Caki2 (cell line): ENCODE results near the gene BCL2L14. TPM values are rescaled to one million over a fixed set of nuclear protein-coding genes. Genes with fewer than 3 reads are reported as not detected.

Source experiments
- DNase-seq: peaks from one replicate; pipeline ENCODE4 v3.0.0-alpha.2; 2015; ENCODE audit warnings: low read depth
- in situ Hi-C: cut with HindIII; loops from 2 replicates; pipeline ENCODE4 v1.10.0; 2016; ENCODE audit warnings: low sequenced_read_pairs, low pct_unique_long_range_greater_than_20kb, mixed read lengths
- total RNA-seq: library from RNA; depleted of rRNA; stranded (reverse); fragments of >200 nt; shearing (Covaris generic); gene quantifications from 2 replicates; pipeline ENCODE4 v1.2.3, GENCODE V29; 2014; ENCODE audit warnings: low replicate concordance

BCL2L14 gene
- total RNA-seq, 1 experiment from 2014 or later: not detected

DNA sequence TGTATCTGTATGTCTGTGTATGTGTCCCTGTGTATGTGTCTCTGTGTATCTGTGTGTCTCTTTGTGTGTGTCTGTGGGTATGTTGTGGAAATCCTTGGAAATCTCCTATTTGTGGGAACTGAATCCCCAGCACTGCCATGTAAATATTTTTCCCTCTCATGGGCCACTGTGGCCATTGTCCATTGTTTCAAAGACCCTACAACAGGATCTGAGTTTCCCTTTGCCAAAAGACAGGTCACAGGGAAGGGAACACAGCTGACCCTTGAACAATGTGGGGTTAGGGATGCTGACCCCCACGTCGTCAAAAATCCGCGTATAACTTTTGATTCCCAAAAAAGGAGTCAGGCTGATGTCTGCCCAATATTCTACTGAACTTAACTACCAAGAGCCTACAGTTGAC lies 22.5 kb upstream of the BCL2L14 start:
- in situ Hi-C loops: no loop called here

DNA sequence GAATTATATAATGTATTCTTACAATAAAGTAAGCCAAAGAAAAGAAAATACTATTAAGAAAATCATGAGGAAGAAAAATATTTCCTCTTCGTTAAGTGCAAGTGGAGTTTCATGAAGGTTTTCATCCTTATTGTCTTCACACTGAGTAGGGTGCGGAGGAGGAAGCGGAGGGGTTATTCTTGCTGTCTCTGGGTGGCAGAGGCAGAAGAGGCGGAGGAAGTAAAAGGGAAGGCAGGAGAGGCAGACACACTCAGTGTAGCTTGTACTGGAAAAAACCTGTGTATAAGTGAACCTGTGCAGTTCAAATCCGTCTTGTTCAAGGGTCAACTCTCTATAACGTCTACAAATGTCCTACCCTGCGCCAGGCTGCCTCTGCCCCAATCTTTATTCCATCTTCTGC lies 22.0 kb upstream of the BCL2L14 start:
- DNase-seq: no peak
- in situ Hi-C loops: no loop called here

More for the DNA sequence above, 22.5 kb upstream of the BCL2L14 start:
- no peak for DNase-seq

DNA sequence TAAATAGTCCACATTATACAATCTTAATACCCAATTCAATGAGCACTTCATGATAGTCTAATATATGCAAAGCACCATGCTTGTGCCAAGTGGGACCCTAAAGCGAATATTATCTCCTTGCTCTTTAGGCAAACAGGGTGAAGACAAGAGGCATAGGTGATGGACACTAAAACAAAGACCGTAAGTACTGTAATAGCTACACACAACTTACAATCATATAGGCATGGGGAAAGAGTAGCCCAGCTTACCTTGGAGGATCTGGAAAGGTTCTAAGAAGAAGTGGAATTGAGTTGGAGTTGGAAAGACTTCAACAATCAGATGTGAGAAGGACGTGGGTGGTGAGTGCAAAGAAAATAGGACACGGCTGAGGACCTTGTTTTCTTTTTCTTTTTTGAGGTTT lies 19.1 kb upstream of the BCL2L14 start:
- DNase-seq: no peak
- in situ Hi-C loops: no loop called here

DNA sequence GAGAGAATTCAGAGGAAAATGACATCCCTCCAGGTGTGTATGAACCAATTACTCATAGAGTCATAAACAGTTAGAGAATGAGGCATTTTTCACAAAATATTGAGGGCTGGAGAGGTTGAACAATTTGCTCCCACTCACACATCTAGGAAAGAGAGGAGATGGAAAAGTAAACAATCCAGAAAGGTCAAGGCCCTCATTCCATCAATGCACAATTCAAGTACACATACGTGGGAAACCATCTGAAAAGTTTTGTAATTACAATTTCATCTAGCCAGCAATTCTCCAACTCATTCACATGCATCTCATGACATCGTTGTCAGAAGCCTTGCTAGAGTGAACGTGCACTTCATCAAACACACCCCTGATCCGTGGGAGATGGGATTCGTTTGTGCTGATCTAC lies 15.7 kb upstream of the BCL2L14 start:
- in situ Hi-C loops: no loop called here
- no peak for DNase-seq

DNA sequence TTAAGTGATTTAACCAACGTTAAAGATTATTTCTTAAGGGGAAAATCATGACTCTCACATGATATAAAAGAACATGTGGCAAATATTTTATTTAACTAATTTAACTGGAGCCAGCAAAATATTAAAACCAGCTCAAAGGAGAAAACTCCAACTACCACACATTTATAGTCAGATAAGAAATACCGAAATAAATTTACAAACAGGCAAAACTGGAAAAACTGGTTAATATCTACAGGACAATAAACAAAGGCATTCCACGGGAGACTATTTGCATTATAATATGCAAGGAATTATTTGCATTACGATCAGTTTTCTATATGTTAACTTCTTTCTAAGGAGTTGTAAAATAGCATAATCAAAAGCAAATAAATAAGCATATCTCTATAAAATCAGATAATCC lies 13.8 kb upstream of the BCL2L14 start:
- no peak for DNase-seq
- in situ Hi-C loops: no loop called here

DNA sequence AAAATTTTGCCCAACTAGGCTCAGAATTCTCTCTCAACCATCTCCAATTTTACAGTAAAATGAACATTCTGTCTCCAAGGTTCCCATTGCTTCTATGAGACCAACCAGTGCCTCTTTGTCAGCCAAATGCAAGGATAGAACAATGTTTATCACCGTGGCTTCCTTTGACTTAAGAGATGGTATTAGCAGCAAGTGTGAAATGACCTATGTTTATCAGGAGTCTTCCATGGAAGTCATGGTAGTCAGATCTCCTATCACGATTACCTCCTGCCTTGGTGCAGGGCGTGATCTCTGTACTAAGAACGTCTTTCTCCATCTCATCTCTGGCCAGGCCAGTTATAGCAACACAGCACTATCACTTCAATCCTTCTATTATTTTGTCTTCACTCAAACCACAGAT lies 6.1 kb upstream of the BCL2L14 start:
- no peak for DNase-seq
- in situ Hi-C loops: no loop called here

DNA sequence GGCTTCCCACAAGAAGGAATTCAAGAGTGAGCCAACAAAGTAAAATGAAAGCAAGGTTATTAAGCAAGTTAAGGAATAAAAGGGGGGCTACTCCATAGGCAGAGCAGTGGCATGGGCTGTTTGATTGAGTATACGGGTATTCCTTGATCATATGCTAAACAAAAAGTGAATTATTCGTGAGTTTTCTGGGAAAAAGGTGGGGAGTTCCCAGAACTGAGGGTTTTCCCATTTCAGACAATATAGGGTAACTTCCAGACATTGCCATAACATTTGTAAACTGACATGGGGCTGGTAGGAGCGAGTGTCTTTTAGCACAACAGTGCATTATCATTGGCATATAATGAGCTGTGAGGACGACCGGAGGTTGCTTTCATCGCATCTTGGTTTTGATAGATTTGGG lies 2.0 kb upstream of the BCL2L14 start:
- in situ Hi-C loops: no loop called here
- no peak for DNase-seq

DNA sequence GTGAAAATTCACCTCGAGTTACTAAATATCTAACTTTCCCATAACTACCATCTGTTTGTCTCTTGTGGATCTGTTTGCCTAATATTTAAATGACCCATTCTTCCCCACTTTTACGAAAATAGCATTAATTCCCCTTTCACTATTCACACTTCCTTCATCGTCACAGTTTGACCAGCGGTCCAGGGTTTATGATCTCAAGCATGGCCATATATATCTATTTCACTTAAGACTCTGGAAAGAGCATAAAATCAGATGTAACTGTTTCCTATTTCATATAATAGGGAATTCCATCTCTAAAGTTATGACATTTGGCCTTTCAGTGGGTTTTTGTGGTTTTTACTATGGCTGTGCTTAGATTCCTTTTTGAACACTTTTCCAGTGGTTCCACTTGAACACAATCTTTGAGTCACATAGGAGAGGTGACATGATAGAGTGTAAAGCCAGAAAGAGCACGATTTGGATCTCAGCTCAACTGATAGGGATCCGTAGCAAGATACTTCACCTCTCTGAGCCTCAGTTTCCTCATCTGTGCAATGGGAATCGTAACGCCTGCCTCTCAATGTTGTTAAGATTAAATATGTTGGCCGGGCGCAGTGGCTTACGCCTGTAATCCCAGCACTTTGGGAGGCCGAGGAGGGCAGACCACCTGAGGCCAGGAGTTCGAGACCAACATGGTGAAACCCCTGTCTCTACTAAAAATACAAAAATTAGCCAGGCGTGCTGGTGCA lies 754 bp upstream of the BCL2L14 start:
- no peak for DNase-seq
- in situ Hi-C loops: no loop called here

DNA sequence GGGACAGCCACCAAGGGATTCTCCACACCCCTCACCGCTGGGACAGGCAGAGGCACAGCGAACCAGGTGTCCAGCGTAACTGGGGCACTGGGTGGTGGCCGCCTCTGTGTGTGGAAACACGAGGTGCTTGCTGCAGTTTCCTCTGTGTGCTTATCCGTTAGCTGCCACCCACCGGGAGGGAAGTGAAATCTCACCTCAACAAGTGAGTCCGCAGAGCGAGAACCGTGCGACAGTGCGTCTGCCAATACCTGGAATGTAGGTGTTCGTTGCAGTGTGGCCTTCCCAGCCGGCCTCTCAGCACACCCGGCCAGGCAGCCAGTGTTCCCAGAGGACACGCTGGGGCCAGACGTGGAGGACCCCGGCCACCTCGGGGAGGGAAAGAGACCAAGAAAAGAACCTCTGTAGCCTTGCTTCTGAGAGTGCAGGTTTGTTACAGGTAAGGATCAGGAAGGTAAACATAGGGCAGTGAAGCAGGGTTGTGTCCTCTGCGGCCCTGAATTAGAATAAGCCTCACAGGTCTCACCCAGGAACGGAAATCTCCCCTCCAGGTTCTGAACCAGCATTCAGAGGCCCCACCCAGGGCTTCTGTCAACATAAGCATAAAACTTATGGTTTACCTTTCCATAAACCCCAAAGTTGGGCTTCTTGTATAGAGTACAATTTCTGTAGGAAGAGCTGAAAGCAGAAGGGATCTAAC lies 1.5 kb downstream of the BCL2L14 start:
- no peak for DNase-seq
- in situ Hi-C loops: no loop called here

DNA sequence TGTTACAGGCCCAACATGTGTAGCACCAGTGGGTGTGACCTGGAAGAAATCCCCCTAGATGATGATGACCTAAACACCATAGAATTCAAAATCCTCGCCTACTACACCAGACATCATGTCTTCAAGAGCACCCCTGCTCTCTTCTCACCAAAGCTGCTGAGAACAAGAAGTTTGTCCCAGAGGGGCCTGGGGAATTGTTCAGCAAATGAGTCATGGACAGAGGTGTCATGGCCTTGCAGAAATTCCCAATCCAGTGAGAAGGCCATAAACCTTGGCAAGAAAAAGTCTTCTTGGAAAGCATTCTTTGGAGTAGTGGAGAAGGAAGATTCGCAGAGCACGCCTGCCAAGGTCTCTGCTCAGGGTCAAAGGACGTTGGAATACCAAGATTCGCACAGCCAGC lies 8.6 kb downstream of the BCL2L14 start:
- no peak for DNase-seq
- in situ Hi-C loops: loop anchor here (25.0 kb wide), 1 partner anchor 258 kb away; no protein-coding TSS in a partner anchor

DNA sequence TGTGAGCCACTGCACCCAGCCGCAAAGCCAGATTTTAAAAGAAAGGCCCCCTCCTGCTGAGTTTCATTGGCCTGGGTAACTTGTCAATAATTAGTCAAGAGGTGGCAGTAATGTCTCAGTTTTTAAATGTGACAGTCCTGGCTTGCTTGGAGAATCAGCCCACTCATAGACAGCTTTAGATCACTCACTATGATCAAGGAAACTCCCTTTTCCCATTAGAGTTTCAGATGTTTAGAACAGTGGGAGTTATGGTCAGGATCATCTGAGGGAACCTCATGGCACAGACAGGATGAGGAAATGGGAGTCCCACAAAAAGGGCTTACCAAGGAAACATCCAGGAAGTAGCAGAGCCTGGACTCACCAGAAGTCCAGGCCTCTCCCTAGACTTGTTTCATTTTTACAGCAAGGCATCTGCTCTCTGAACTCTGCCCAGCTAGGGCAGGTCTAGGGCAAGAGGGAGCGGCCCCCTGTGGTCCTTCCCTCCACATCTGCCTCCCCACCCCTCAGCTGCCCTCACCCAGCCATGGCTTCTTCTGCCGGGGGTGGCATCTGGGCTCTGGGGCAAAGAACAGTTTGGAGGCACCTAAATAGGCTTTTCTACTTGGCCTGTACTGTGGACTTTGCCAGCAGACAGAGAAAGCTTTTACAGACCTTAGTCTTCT lies 11.2 kb downstream of the BCL2L14 start:
- in situ Hi-C loops: loop anchor here (25.0 kb wide), 1 partner anchor 255 kb away; no protein-coding TSS in a partner anchor
- DNase-seq: peak; percentile 70

DNA sequence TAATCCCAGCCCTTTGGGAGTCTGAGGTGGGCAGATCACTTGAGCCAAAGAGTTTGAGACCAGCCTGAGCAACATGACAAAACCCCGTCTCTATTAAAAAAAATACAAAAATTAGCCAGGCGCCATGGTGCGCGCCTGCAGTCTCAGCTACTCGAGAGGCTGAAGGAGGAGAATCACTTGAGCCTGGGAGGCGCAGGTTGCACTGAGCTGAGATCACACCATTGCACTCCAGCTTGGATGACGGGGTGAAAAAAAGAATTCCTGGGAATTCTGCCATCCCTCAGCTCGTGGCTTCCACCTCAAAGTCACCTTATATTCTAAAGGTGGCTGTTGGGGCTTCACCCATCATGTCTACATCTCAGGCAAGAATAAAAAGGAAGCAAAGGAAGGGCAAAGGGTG lies 12.9 kb downstream of the BCL2L14 start:
- no peak for DNase-seq
- in situ Hi-C loops: loop anchor here (25.0 kb wide), 1 partner anchor 254 kb away; no protein-coding TSS in a partner anchor

DNA sequence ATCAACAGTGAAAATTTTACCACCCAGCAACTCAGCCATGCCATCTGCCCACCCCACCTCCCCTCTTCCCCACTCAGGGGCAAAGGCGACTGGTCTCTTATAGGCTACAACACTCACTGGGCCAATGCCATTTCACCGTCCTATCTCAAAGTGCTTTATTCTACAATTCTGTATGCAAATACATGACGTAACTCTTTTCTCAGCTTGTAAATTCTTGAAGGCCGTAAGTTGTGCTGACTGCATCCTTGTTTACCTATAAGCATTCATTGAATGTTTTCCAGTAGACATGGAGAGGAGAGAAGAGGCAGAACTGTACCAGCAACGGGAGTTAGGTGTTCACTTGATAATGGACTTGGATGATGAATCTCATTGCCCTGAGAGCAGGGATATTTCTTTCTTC lies 15.6 kb downstream of the BCL2L14 start:
- DNase-seq: no peak
- in situ Hi-C loops: loop anchor here (25.0 kb wide), 1 partner anchor 251 kb away; no protein-coding TSS in a partner anchor

DNA sequence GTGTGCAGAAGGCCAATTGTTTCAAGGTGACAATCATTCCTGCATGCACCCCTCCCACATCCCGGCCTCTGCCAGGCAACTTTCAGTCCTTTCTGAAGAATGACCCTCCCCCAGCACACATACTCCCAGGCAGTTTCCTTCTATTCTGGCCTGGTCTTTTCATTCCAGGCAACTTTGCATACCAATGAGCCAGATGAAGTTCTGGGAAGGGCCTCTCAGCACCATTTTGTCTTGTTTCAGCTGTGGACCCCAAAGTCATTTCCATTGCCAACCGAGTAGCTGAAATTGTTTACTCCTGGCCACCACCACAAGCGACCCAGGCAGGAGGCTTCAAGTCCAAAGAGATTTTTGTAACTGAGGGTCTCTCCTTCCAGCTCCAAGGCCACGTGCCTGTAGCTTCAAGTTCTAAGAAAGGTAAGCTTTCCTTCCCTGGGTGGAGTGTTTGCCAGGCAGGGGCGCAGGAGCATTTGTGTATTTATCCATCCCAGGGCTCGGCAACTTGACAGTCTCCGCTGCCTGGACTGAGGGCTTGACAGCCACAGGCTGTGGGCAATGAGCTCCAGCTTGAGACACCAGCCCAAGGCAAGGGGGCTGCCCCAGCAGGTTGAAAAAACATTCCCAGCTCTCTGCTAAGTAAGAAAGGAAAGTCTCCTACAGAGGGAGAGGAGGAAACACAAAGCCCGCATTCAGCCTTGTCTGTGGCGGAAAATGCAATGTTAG lies 16.4 kb downstream of the BCL2L14 start:
- no peak for DNase-seq
- in situ Hi-C loops: loop anchor here (25.0 kb wide), 1 partner anchor 250 kb away; no protein-coding TSS in a partner anchor

DNA sequence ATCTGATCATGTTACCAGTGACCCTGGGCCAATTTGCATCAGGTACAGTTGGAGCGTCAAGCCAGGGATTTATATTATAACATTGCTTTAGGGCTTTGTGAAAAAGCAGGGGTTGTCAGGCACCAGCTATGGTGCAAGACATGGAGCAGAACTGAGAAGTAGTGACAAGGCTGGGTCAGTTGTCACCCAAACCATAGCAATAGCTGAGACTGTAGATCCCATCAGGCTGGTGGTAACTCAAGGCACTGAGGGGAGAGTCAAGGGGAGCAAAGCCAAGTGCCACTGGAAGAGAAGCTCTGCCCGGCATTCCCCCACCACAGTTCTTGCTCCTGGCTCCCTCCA lies 16.9 kb downstream of the BCL2L14 start:
- in situ Hi-C loops: loop anchor here (25.0 kb wide), 1 partner anchor 250 kb away; no protein-coding TSS in a partner anchor
- DNase-seq: no peak

DNA sequence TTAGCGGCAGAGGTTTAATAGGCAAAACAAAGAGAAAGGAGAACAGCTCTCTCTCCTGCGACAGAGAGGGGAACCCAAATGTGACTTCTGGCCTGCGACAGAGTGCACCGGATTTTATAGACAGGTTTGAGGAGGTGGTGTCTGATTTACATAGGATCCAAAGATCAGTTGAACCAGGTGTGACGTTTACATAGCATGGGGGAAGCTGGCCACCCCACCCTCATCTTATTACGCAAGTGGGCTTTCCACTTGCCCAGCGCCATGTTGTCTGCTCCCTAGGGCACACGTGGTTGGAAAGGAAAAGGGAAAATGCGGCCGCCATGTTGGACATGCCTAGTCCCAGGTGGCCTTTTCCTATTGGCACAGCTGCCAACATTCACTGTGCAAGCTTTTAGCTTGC lies 17.4 kb downstream of the BCL2L14 start:
- no peak for DNase-seq
- in situ Hi-C loops: loop anchor here (25.0 kb wide), 1 partner anchor 249 kb away; no protein-coding TSS in a partner anchor

DNA sequence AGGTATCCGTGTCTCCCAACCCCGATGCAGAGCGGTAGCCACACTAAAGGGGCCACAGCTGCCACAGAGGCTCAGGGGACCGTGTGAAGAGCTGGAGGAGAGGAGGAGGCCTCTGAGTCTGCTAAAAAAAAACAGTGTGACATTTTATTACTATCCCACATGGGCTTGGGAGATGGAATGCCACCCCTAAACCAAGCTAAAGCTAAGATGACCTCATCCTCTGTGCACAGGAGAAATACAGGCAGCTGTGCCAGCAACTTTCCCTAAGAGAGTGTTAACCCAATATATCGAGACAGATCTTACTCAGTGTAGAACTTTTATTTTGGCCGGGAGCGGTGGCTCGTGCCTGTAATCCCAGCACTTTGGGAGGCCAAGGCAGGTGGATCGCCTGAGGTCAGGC lies 18.0 kb downstream of the BCL2L14 start:
- in situ Hi-C loops: loop anchor here (25.0 kb wide), 1 partner anchor 249 kb away; no protein-coding TSS in a partner anchor
- no peak for DNase-seq

DNA sequence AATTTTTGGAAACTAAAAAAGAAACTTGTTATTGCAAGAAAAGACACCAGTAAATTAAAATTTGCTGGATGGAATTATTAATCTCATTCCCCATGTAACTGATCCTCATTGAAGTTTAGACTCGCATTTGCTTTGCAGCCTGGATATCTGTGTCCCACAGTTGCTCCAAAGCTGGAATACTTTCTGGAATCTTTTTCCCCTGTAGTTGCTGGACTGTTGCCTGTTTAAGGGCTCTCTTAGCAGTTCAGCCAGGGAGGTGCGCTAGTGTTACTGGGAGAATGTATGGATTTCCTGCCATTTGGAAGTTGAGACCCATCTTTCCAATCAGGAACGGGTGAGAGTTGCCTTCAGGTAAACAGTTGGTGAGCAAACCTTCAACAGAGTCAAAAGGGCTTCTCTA lies 20.3 kb downstream of the BCL2L14 start:
- no peak for DNase-seq
- in situ Hi-C loops: loop anchor here (25.0 kb wide), 1 partner anchor 246 kb away; no protein-coding TSS in a partner anchor
